Measurements from ENCODE around the gene LYPLA2. TPM values are rescaled to one million over a fixed set of nuclear protein-coding genes. Genes with fewer than 3 reads are reported as not detected.

The LYPLA2 gene
- polyA plus RNA-seq, 1 of the 3 experiments (the other 2 are of a cell fraction) = 109 TPM

- Histone ChIP-seq H3K4me3 (ENCODE audit: low read depth in 2 of 2, low read length in 1 of 2) (no peak overlapping the region), H3K27me3 (ENCODE audit: insufficient read depth) (no peaks in the 10 kb centered on the region), H3K4me2 (no peak overlapping the region), H3K9ac (no peak overlapping the region), H3F3A (replicated peaks; ENCODE audit: insufficient read depth) (peaks cover 23% of the 10 kb centered on the region), H3K27ac (ENCODE audit: low read depth in 2 of 2, low read length in 1 of 2) (no peak overlapping the region; a peak in 1 of 4 replicates), H2AFZ (ENCODE audit: low read depth) (no peak overlapping the region), H3K79me2 (ENCODE audit: insufficient read depth) (peaks cover 5% of the 10 kb centered on the region; the same call in 1 of the 2 replicates), H3K9me2 (no peaks in the 10 kb centered on the region), H3K36me3 (replicated peaks in 1 of 2; ENCODE audit: control insufficient read depth in 1 of 2, insufficient read depth in 2 of 2, low read length in 1 of 2) (peaks cover 68 to 73% of the 10 kb centered on the region in 2 experiments), H4K20me1 (ENCODE audit: insufficient read depth) (peaks cover 17% of the 10 kb centered on the region; the same call in 1 of the 2 replicates), H3K9me3 (no peaks in the 10 kb centered on the region), H3K4me1 (ENCODE audit: control insufficient read depth in 1 of 2, insufficient read depth in 2 of 2, low read depth in 1 of 2, low read length in 1 of 2) (peaks cover 0 to 17% of the 10 kb centered on the region in 2 experiments; a peak in 2 of 4 replicates)
- ChIA-PET CTCF (interaction anchor here (1.3 to 2.4 kb wide), 2 partner anchors 12 to 68 kb away, joined by 4 to 16 read pairs; partner anchors contain the start of gene RPL11), POLR2A (no interaction called here)
- WGBS (ENCODE audit: low lambda C conversion rate) = 87% methylated on average over 4 of the region's 4 CpGs
- TF ChIP-seq NRF1 (IDR thresholded peaks at IDR 0.05; ENCODE audit: low read depth, low read length) (no peak), TCF12 (IDR thresholded peaks at IDR 0.05) (no peak), NFIC (IDR thresholded peaks at IDR 0.05; ENCODE audit: borderline replicate concordance) (no peak), JUND (IDR thresholded peaks at IDR 0.05) (no peak), IRF3 (IDR thresholded peaks at IDR 0.05; ENCODE audit: low read depth, low read length) (no peak), RCOR1 (IDR thresholded peaks at IDR 0.05; ENCODE audit: low read length) (no peak), ZBTB33 (IDR thresholded peaks at IDR 0.05; ENCODE audit: borderline replicate concordance, low read depth) (no peak), EZH2phosphoT487 (IDR thresholded peaks at IDR 0.05; ENCODE audit: borderline replicate concordance, low read depth) (no peak)
- no peak for DNase-seq
Measured at GRCh38 chr1:23759277-23759676, 31.7 kb upstream of the LYPLA2 start.

GRCh38 chr1:23763041-23763577 is 27.8 kb upstream of the LYPLA2 start:
- H3K4me2 ChIP-seq = no peak overlapping the region
- peak overlapping the region in 1 of 2 experiments; percentile 47; a peak in 2 of 4 replicates for H3K27ac ChIP-seq (ENCODE audit: low read depth in 2 of 2, low read length in 1 of 2)
- H3F3A ChIP-seq (replicated peaks; ENCODE audit: insufficient read depth) = peaks cover 22% of the 10 kb centered on the region
- H3K9ac ChIP-seq = no peak overlapping the region
- no peak for TF ChIP-seq MEF2A (IDR thresholded peaks at IDR 0.05; ENCODE audit: borderline replicate concordance, low read depth)
- no peak; the same call in 1 of the 2 replicates for TF ChIP-seq MXI1 (IDR thresholded peaks at IDR 0.05; ENCODE audit: low read depth, low read length)
- no peak for TF ChIP-seq RFX5 (IDR thresholded peaks at IDR 0.05; ENCODE audit: low read length)
- TF ChIP-seq FOXJ3 (CRISPR knock-in tag; IDR thresholded peaks at IDR 0.05) = no peak
- peak; percentile 24; the same call in 1 of the 2 replicates for TF ChIP-seq POLR2AphosphoS5 (IDR thresholded peaks at IDR 0.05; ENCODE audit: low read depth, low read length)
- TF ChIP-seq CHD2 (IDR thresholded peaks at IDR 0.05; ENCODE audit: low read length, partially characterized antibody) = peak; percentile 36
- no peak for TF ChIP-seq ELF1 (IDR thresholded peaks at IDR 0.05)
- TF ChIP-seq MAX (IDR thresholded peaks at IDR 0.05; ENCODE audit: low read depth) = no peak
- no peak overlapping the region for H3K4me3 ChIP-seq (ENCODE audit: low read depth in 2 of 2, low read length in 1 of 2)
- no peaks in the 10 kb centered on the region for H3K9me2 ChIP-seq
- peak; percentile 49 for DNase-seq
- peaks cover 0 to 17% of the 10 kb centered on the region in 2 experiments; a peak in 2 of 4 replicates for H3K4me1 ChIP-seq (ENCODE audit: control insufficient read depth in 1 of 2, insufficient read depth in 2 of 2, low read depth in 1 of 2, low read length in 1 of 2)
- H3K27me3 ChIP-seq (ENCODE audit: insufficient read depth) = no peaks in the 10 kb centered on the region
- H3K36me3 ChIP-seq (replicated peaks in 1 of 2; ENCODE audit: control insufficient read depth in 1 of 2, insufficient read depth in 2 of 2, low read length in 1 of 2) = peaks cover 42 to 44% of the 10 kb centered on the region in 2 experiments
- no peaks in the 10 kb centered on the region for H3K9me3 ChIP-seq
- ChIA-PET CTCF (interaction anchor here (1.4 to 1.9 kb wide), 2 partner anchors 9 to 20 kb away, joined by 5 to 15 read pairs; partner anchors contain the start of gene ELOA), POLR2A (interaction anchor here (1.1 to 1.2 kb wide), 3 partner anchors 9 to 29 kb away, joined by 4 to 7 read pairs (median 6); partner anchors contain the start of gene ELOA)
- WGBS (ENCODE audit: low lambda C conversion rate) = 57% methylated on average over 7 of the region's 7 CpGs
- no peak overlapping the region for H2AFZ ChIP-seq (ENCODE audit: low read depth)
- H3K79me2 ChIP-seq (ENCODE audit: insufficient read depth) = peaks cover 8% of the 10 kb centered on the region; the same call in 1 of the 2 replicates
- H4K20me1 ChIP-seq (ENCODE audit: insufficient read depth) = peaks cover 14% of the 10 kb centered on the region; the same call in 1 of the 2 replicates

All from SK-N-SH (cell line).